HepG2 (cell line): Measurements from ENCODE around the gene FRMD3. TPM values are rescaled to one million over a fixed set of nuclear protein-coding genes. Genes with fewer than 3 reads are reported as not detected.

ENCODE experiments used
- ATAC-seq: fragments of 200-7000 bp; cut with Tn5 transposase; 3 replicates; pipeline ENCODE4 v1.9.1; 2020; ENCODE audit warnings: mild to moderate bottlenecking, moderate library complexity
- BruUV-seq: library from RNA; stranded (reverse); fragments of 400-500 nt; replicated peaks from 2 replicates; lab custom pipeline; 2021; lab: Mats Ljungman, UMichigan
- CTCF ChIA-PET: fragments of 300-600 bp; formaldehyde crosslinking; extraction: SDS; loops from one replicate; lab custom pipeline; 2021; ENCODE audit warnings: low total read pairs, inconsistent platforms, low intra/inter-chr PET ratio; lab: Yijun Ruan, JAX
- POLR2A ChIA-PET: fragments of 350-600 bp; sonication (Branson Sonifier 250); formaldehyde crosslinking; loops from one replicate; lab custom pipeline; 2020; ENCODE audit warnings: antibody characterized with exemption, inconsistent platforms; lab: Yijun Ruan, JAX
- DNase-seq: peaks from one replicate; pipeline ENCODE4 v3.0.0-alpha.2; 2015; ENCODE audit warnings: low spot score
- FAIRE-seq: peaks from 3 replicates; lab custom pipeline; 2011; peaks lifted over from hg19 to GRCh38; lab: Jason Lieb, UNC
- H2AFZ ChIP-seq: one replicate; pipeline ENCODE4 v1.6.1; 2011; ENCODE audit warnings: low read length, inconsistent platforms
- H3K27ac ChIP-seq: fragments of 300-600 bp; 3 replicates; pipeline ENCODE4 v1.8.0; 2011; ENCODE audit warnings: mixed run types, mild to moderate bottlenecking, mixed read lengths, low read length, inconsistent platforms; ENCODE audit not compliant: insufficient read depth; ENCODE audit errors: extremely low read length
- H3K27me3 ChIP-seq, 2 experiments: fragments of 200-600 bp in 1 of 2; 2 replicates in 1 of 2; 3 replicates in 1 of 2; pipeline versions ENCODE4 v1.6.0 to v1.8.0; 2011; ENCODE audit warnings: low read length in 2 of 2, mild to moderate bottlenecking in 2 of 2, moderate library complexity in 2 of 2, inconsistent platforms in 1 of 2; ENCODE audit not compliant: insufficient read depth in 2 of 2, control insufficient read depth in 1 of 2
- H3K36me3 ChIP-seq, 2 experiments: fragments of 200-600 bp in 1 of 2; replicated peaks in 1 of 2; 2 replicates in 1 of 2; 3 replicates in 1 of 2; pipeline versions ENCODE4 v1.5.1 to v1.8.0; 2011; ENCODE audit warnings: low read length in 2 of 2, inconsistent platforms in 1 of 2; ENCODE audit not compliant: insufficient read depth in 2 of 2, control insufficient read depth in 1 of 2
- H3K4me1 ChIP-seq: 2 replicates; pipeline ENCODE4 v1.5.1; 2012; ENCODE audit warnings: low read length, inconsistent platforms; ENCODE audit not compliant: insufficient read depth
- H3K4me2 ChIP-seq: 2 replicates; pipeline ENCODE4 v1.6.0; 2011; ENCODE audit warnings: low read depth, low read length, inconsistent platforms
- H3K4me3 ChIP-seq, 3 experiments: fragments of 200-600 bp in 1 of 3; sonication (generic), shearing (Covaris generic) in 1 of 3; replicated peaks in 1 of 3; 2 replicates each; pipeline ENCODE4 v1.5.1; 2011 to 2016; ENCODE audit warnings: low read length in 3 of 3, inconsistent platforms in 2 of 3, low read depth in 2 of 3, mild to moderate bottlenecking in 2 of 3, control low read depth in 1 of 3, mixed read lengths in 1 of 3; ENCODE audit not compliant: insufficient read depth in 1 of 3
- H3K79me2 ChIP-seq: one replicate; pipeline ENCODE4 v1.6.1; 2011; ENCODE audit warnings: low read length, inconsistent platforms; ENCODE audit not compliant: insufficient read depth
- H3K9ac ChIP-seq: 2 replicates; pipeline ENCODE4 v1.6.0; 2011; ENCODE audit warnings: mild to moderate bottlenecking, low read depth, low read length, inconsistent platforms; ENCODE audit not compliant: insufficient read depth
- H3K9me3 ChIP-seq: 2 replicates; pipeline ENCODE4 v1.5.1; 2012; ENCODE audit warnings: mild to moderate bottlenecking, low read length
- H4K20me1 ChIP-seq: 2 replicates; pipeline ENCODE4 v1.6.0; 2011; ENCODE audit warnings: inconsistent platforms, mild to moderate bottlenecking, low read length, moderate library complexity; ENCODE audit not compliant: insufficient read depth
- GFI1 ChIP-seq: sonication (generic); formaldehyde crosslinking; IDR thresholded peaks from 2 replicates; pipeline ENCODE4 v1.5.0; 2020; ENCODE audit warnings: missing genetic modification reagents, mild to moderate bottlenecking, borderline replicate concordance
- GLMP ChIP-seq: sonication (generic); formaldehyde crosslinking; IDR thresholded peaks from 2 replicates; pipeline ENCODE4 v1.9.0; 2021; ENCODE audit warnings: missing genetic modification reagents, mild to moderate bottlenecking, borderline replicate concordance
- HMG20B ChIP-seq: conservative IDR thresholded peaks from 2 replicates; pipeline ENCODE4 v1.6.1; 2016; ENCODE audit warnings: missing genetic modification reagents, missing compliant biosample characterization
- HNF4G ChIP-seq, 2 experiments: sonication (generic) in 1 of 2; formaldehyde crosslinking in 1 of 2; IDR thresholded peaks; 2 replicates each; pipeline versions ENCODE4 v1.4.0 to v1.6.1; 2011 to 2020; ENCODE audit warnings: borderline replicate concordance in 2 of 2, low read depth in 2 of 2, mild to moderate bottlenecking in 2 of 2, low read length in 1 of 2, missing genetic modification reagents in 1 of 2, moderate library complexity in 1 of 2
- PATZ1 ChIP-seq: sonication (generic); formaldehyde crosslinking; IDR thresholded peaks from 2 replicates; pipeline ENCODE4 v1.4.0; 2020; ENCODE audit warnings: missing genetic modification reagents
- SMYD3 ChIP-seq: sonication (generic); formaldehyde crosslinking; IDR thresholded peaks from 2 replicates; pipeline ENCODE4 v1.8.1; 2023; ENCODE audit warnings: mild to moderate bottlenecking, missing genetic modification reagents
- ZFP36L1 ChIP-seq: sonication (generic); formaldehyde crosslinking; IDR thresholded peaks from 2 replicates; pipeline ENCODE4 v1.8.0; 2022; ENCODE audit warnings: mild to moderate bottlenecking, missing genetic modification reagents, moderate library complexity
- ZNF318 ChIP-seq: sonication (generic); formaldehyde crosslinking; IDR thresholded peaks from 2 replicates; pipeline ENCODE4 v1.4.0; 2020; ENCODE audit warnings: mild to moderate bottlenecking, missing genetic modification reagents
- ZNF772 ChIP-seq: sonication (generic); formaldehyde crosslinking; IDR thresholded peaks from 2 replicates; pipeline ENCODE4 v1.5.0; 2020; ENCODE audit warnings: mild to moderate bottlenecking, missing genetic modification reagents
- ZNF781 ChIP-seq: sonication (generic); formaldehyde crosslinking; IDR thresholded peaks from 2 replicates; pipeline ENCODE4 v1.5.1; 2020; ENCODE audit warnings: borderline replicate concordance, mild to moderate bottlenecking, missing genetic modification reagents; ENCODE audit errors: not compliant biosample characterization
- ZNF850 ChIP-seq: sonication (generic); formaldehyde crosslinking; conservative IDR thresholded peaks from 2 replicates; pipeline ENCODE4 v1.9.0; 2021; ENCODE audit warnings: mild to moderate bottlenecking, missing genetic modification reagents
- WGBS: methylation state at CpG from one replicate; pipeline ENCODE4 v1.1.6; 2017; ENCODE audit warnings: low lambda C conversion rate; 5-methylcytosine and 5-hydroxymethylcytosine counted together
- in situ Hi-C: cut with HindIII; loops from 2 replicates; pipeline ENCODE4 v1.10.0; 2017; ENCODE audit warnings: low pct_unique_long_range_greater_than_20kb; ENCODE audit not compliant: extremely low pct_ligation_motif_present
- intact Hi-C: fragments of 100-400 bp; cut with micrococcal nuclease; formaldehyde crosslinking; loops from one replicate; pipeline ENCODE4 v1.10.0; 2022; ENCODE audit not compliant: unreplicated experiment
- polyA plus RNA-seq, 8 experiments: library from polyadenylated mRNA; depleted of rRNA in 3 of 8; stranded (reverse) in 7 of 8; unstranded in 1 of 8; fragments of >200 nt; fragmentation: Illumina TruSeq in 4 of 8; extraction: Trizol in 4 of 8; gene quantifications; 2 replicates each; pipeline versions ENCODE4 v1.2.1 to v1.2.3, GENCODE V29; 2011 to 2016; ENCODE audit warnings: low read depth in 4 of 8, missing spikeins in 1 of 8, mixed read lengths in 1 of 8; ENCODE audit not compliant: insufficient read depth in 1 of 8
- total RNA-seq, 5 experiments: library from RNA; depleted of rRNA; stranded (reverse); fragments of >200 nt; fragmentation: Illumina TruSeq; extraction: Trizol; gene quantifications; 2 replicates each; pipeline ENCODE4 v1.2.3, GENCODE V29; 2016; ENCODE audit warnings: low read depth in 1 of 5

The FRMD3 gene
- total and polyA plus RNA-seq, 2 of the 13 experiments (the other 11 are each of a cell fraction or from before 2014, with no cell fraction given): 3.2 to 7.7 TPM

DNA sequence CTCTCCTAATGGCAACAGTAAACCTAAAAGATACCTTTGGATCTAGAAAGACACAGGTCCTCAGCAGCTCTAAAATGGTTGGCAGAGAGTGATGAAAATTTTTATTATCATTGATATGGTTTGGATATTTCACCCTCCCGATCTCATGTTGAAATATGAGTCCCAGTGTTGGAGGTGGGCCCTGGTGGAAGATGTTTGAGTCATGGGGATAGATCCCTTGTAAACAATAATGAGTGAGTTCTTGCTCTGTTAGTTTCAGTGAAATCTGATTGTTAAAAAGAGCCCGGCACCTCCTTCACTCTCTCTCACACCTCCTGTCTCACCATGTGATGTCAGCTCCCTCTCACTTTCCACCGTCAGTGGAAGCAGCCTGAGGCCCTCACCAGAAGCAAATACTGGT lies 117.7 kb downstream of the FRMD3 start:
- no peak for FAIRE-seq
- TF ChIP-seq ZNF318 (no peak), ZFP36L1 (CRISPR knock-in tag) (no peak), ZNF850 (CRISPR knock-in tag) (no peak), GLMP (CRISPR knock-in tag) (no peak), GFI1 (CRISPR knock-in tag) (no peak), ZNF781 (CRISPR knock-in tag) (no peak), PATZ1 (CRISPR knock-in tag) (no peak), ZNF772 (CRISPR knock-in tag) (no peak), HNF4G (IDR thresholded peaks at IDR 0.05; ENCODE audit: borderline replicate concordance, low read depth, low read length) (no peak), HNF4G (CRISPR knock-in tag; IDR thresholded peaks at IDR 0.05; ENCODE audit: borderline replicate concordance, low read depth) (no peak), HMG20B (CRISPR knock-in tag) (no peak), SMYD3 (no peak)

More for the DNA sequence above, 117.7 kb downstream of the FRMD3 start:
- ATAC-seq (no peak), DNase-seq (no peak)
- BruUV-seq: no TSS peak
- Histone ChIP-seq H3K4me3 (no peak overlapping the region), H3K9ac (no peak overlapping the region), H3K27ac (no peak overlapping the region), H3K27me3 (no peaks in the 10 kb centered on the region), H3K4me1 (peaks cover 60% of the 10 kb centered on the region), H3K79me2 (peaks cover 2% of the 10 kb centered on the region), H3K4me2 (no peak overlapping the region), H2AFZ (no peak overlapping the region), H4K20me1 (no peaks in the 10 kb centered on the region), H3K36me3 (no peaks in the 10 kb centered on the region; a peak in 1 of 5 replicates), H3K9me3 (no peaks in the 10 kb centered on the region)
- ChIA-PET CTCF (no interaction called here), POLR2A (no interaction called here)
- WGBS: 95% methylated on average over 3 of the region's 3 CpGs
- in situ Hi-C loops: no loop called here
- intact Hi-C loops: loop anchor here (5.0 kb wide), 1 partner anchor 117 kb away; the partner anchor contains the start of gene FRMD3
